HFFc6 (cell line): ENCODE measurements around the gene CDK14. TPM values are rescaled to one million over a fixed set of nuclear protein-coding genes. Genes with fewer than 3 reads are reported as not detected.

Experiments
- DNase-seq: peaks from one replicate; pipeline ENCODE4 v3.0.0-alpha.2; 2018
- H3K27ac Mint-ChIP-seq: 2 replicates; pipeline ENCODE4 v1.8.0; 2020; ENCODE audit warnings: mild to moderate bottlenecking, mixed read lengths
- H3K27me3 Mint-ChIP-seq: 2 replicates; pipeline ENCODE4 v1.8.0; 2021; ENCODE audit warnings: mild to moderate bottlenecking, moderate library complexity, mixed read lengths; ENCODE audit not compliant: insufficient read depth
- H3K36me3 Mint-ChIP-seq: 2 replicates; pipeline ENCODE4 v1.8.0; 2021; ENCODE audit warnings: low read depth, mixed read lengths
- H3K4me1 Mint-ChIP-seq: 2 replicates; pipeline ENCODE4 v1.8.0; 2020; ENCODE audit warnings: low read depth, mixed read lengths
- H3K4me3 Mint-ChIP-seq: 2 replicates; pipeline ENCODE4 v1.8.0; 2020; ENCODE audit warnings: mild to moderate bottlenecking, moderate library complexity, mixed read lengths
- H3K9me3 Mint-ChIP-seq: 2 replicates; pipeline ENCODE4 v1.8.0; 2020; ENCODE audit warnings: mild to moderate bottlenecking, mixed read lengths
- CTCF ChIP-seq: fragments of 200-600 bp; sonication (generic); IDR thresholded peaks from 2 replicates; pipeline ENCODE4 v1.5.0; 2021; ENCODE audit warnings: antibody characterized with exemption, mild to moderate bottlenecking
- total RNA-seq, 6 experiments: library from RNA; stranded (reverse); fragmentation: NEBNext Ultra II Directional; extraction: Animal tissue kit (Norgen Biotek cat#: 25700); gene quantifications; 2 replicates in 1 of 6; 3 replicates in 5 of 6; pipeline ENCODE4 v1.2.3, GENCODE V29; 2021

CDK14 gene
- total RNA-seq, 6 experiments from 2014 or later, result 18.4 to 28.6 (median 27.2) TPM

- DNase-seq, result no peak
- Mint-ChIP-seq H3K27me3 (no peaks in the 10 kb centered on the region; the same call in 1 of the 2 replicates), H3K27ac (no peak overlapping the region), H3K9me3 (peaks cover 37% of the 10 kb centered on the region), H3K4me1 (peaks cover 42% of the 10 kb centered on the region), H3K4me3 (no peak overlapping the region), H3K36me3 (peaks cover 52% of the 10 kb centered on the region)
- no peak for TF ChIP-seq CTCF
These were observed 238.7 kb downstream of the CDK14 start for GRCh38 chr7:90834771-90835170.

- H3K4me1 Mint-ChIP-seq, result peaks cover 42% of the 10 kb centered on the region
- TF ChIP-seq CTCF, result no peak
These were observed 239.7 kb downstream of the CDK14 start for GRCh38 chr7:90835861-90836260.

GRCh38 chr7:90836937-90837336, 240.8 kb downstream of the CDK14 start:
- Mint-ChIP-seq H3K4me1 (peaks cover 37% of the 10 kb centered on the region), H3K9me3 (peaks cover 18% of the 10 kb centered on the region), H3K27me3 (no peaks in the 10 kb centered on the region; the same call in 1 of the 2 replicates), H3K36me3 (peaks cover 35% of the 10 kb centered on the region), H3K27ac (no peak overlapping the region), H3K4me3 (no peak overlapping the region)
- no peak for DNase-seq
- TF ChIP-seq CTCF, result no peak

More at GRCh38 chr7:90835861-90836260, 239.7 kb downstream of the CDK14 start:
- Mint-ChIP-seq H3K9me3 (peaks cover 26% of the 10 kb centered on the region), H3K4me3 (no peak overlapping the region), H3K36me3 (peaks cover 46% of the 10 kb centered on the region), H3K27ac (no peak overlapping the region), H3K27me3 (no peaks in the 10 kb centered on the region; the same call in 1 of the 2 replicates)
- no peak for DNase-seq

- Mint-ChIP-seq H3K9me3 (peaks cover 18% of the 10 kb centered on the region), H3K27ac (no peak overlapping the region), H3K36me3 (peaks cover 35% of the 10 kb centered on the region), H3K4me1 (peaks cover 20% of the 10 kb centered on the region), H3K27me3 (no peaks in the 10 kb centered on the region; the same call in 1 of the 2 replicates), H3K4me3 (no peak overlapping the region)
- TF ChIP-seq CTCF, result peak; percentile 28
- DNase-seq, result no peak
These were observed 242.7 kb downstream of the CDK14 start for GRCh38 chr7:90838799-90839198.

- peaks cover 32% of the 10 kb centered on the region for H3K36me3 Mint-ChIP-seq
- no peak overlapping the region for H3K27ac Mint-ChIP-seq
- H3K4me1 Mint-ChIP-seq, result peaks cover 17% of the 10 kb centered on the region
- no peaks in the 10 kb centered on the region; the same call in 1 of the 2 replicates for H3K27me3 Mint-ChIP-seq
- DNase-seq, result no peak
- no peak for TF ChIP-seq CTCF
- peaks cover 18% of the 10 kb centered on the region for H3K9me3 Mint-ChIP-seq
- no peak overlapping the region for H3K4me3 Mint-ChIP-seq
These were observed 243.2 kb downstream of the CDK14 start for GRCh38 chr7:90839316-90839715.
